Raji (cell line): ENCODE measurements around the gene SLAMF7.

Experiments used
- POLR2A ChIP-seq: IDR thresholded peaks from 2 replicates; pipeline ENCODE4 v1.6.1; 2011; ENCODE audit warnings: low read depth, low read length, control low read depth; ENCODE audit not compliant: insufficient read depth

The SLAMF7 gene

GRCh38 chr1:160716013-160716412, 23.0 kb upstream of the SLAMF7 start:
- TF ChIP-seq POLR2A: no peak

- no peak for TF ChIP-seq POLR2A
Observed at GRCh38 chr1:160717306-160717705, 21.7 kb upstream of the SLAMF7 start.

- TF ChIP-seq POLR2A: no peak
Observed at GRCh38 chr1:160718210-160718609, 20.8 kb upstream of the SLAMF7 start.

- no peak for TF ChIP-seq POLR2A
Observed at GRCh38 chr1:160720356-160721085, 18.5 kb upstream of the SLAMF7 start.

- no peak for TF ChIP-seq POLR2A
Observed at GRCh38 chr1:160721473-160721872, 17.6 kb upstream of the SLAMF7 start.

- no peak for TF ChIP-seq POLR2A
Observed at GRCh38 chr1:160722726-160723125, 16.3 kb upstream of the SLAMF7 start.

GRCh38 chr1:160723332-160723731, 15.7 kb upstream of the SLAMF7 start:
- TF ChIP-seq POLR2A: no peak

GRCh38 chr1:160724465-160725242, 14.4 kb upstream of the SLAMF7 start:
- TF ChIP-seq POLR2A: no peak

GRCh38 chr1:160726114-160726497, 12.9 kb upstream of the SLAMF7 start:
- TF ChIP-seq POLR2A: 0 out of 2 replicates have a peak, but pooled peaks have one; percentile 21

- TF ChIP-seq POLR2A: no peak
Observed at GRCh38 chr1:160726498-160727315, 12.3 kb upstream of the SLAMF7 start.

- TF ChIP-seq POLR2A: no peak
Observed at GRCh38 chr1:160727316-160727640, 11.8 kb upstream of the SLAMF7 start.

GRCh38 chr1:160731990-160732389, 7.1 kb upstream of the SLAMF7 start:
- no peak for TF ChIP-seq POLR2A

- no peak for TF ChIP-seq POLR2A
Observed at GRCh38 chr1:160733898-160734297, 5.1 kb upstream of the SLAMF7 start.

GRCh38 chr1:160734301-160734700, 4.7 kb upstream of the SLAMF7 start:
- TF ChIP-seq POLR2A: no peak

GRCh38 chr1:160738271-160738670, 776 bp upstream of the SLAMF7 start:
- TF ChIP-seq POLR2A: no peak
